ENCODE data around the gene CD48.

The CD48 gene, protein sequence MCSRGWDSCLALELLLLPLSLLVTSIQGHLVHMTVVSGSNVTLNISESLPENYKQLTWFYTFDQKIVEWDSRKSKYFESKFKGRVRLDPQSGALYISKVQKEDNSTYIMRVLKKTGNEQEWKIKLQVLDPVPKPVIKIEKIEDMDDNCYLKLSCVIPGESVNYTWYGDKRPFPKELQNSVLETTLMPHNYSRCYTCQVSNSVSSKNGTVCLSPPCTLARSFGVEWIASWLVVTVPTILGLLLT

DNA sequence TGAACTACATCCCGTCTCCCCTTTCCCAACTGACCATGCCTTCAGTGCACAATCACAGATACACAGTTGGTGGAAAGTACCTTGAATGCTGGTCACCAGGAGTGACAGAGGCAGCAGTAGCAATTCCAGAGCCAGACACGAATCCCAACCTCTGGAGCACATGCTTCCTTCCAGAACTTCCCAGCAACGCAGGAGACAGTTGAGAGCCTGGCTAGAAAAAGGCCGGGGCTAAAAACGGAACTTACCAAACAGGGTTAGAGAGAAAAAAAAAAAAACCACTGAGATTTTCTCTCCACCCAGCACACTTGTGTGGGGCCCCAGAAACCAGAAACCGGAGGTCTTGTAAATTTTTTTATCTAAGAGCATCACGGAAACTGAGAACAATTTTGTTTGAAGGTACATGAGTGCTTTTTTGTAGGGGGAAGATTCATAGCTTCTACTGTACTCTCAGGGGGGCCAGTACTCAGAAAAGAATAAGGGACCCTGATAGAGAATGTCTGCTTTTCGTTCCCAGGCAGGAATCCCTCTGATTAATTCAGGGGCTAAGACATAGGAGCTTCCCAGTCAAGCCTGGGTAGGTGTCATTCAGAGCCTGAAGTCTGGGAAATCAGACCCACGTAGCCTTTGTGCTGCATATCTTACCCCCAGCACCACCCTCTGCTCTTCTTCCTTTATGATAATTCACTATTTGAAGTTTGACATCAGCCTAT is at the start of gene CD48:
TSS of gene CD48 (minus strand) at position 221 of the 710 bp plus-strand sequence. CDS start at position 162, 59 bp downstream.
- DNase-seq: no peak

DNA sequence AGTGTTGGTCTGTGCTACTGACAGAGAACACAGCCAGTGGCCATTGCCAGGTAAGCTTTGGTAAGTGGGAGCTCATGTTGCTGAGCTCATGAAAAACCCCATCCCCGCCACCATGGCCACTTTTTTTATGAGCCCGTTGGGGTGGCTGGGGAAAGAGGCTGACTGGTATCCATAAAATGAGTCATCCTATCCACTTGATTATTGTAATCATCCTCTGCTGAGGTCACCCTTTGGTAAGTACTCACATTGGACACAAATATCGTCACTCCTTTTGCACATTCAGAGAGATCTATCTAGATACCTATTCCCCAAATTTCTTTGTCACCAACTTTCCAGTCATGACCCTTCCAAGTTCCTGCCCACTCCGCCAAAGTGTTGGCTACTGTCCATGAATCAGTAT is 49.4 kb upstream of the CD48 start:
- DNase-seq: no peak

DNA sequence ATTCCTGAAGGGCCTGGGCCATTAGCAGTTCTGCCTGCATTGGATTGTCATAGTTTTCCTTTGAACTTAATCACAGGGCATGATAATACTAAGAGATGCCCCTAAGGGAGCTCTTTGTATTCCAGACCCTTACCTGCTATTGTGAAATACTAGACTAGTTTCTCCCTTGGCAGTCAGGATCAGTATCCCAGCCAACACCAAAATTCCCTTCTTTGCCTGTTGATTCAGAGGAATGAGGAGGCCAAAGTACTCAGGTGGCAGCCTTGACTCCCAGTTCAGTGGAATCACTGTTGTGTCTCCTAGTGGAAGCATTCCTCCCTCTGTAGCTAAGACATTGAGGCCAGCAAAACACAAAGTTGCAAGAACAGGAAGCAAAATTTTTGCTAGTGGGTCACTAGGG is 48.1 kb upstream of the CD48 start:
- DNase-seq: no peak

DNA sequence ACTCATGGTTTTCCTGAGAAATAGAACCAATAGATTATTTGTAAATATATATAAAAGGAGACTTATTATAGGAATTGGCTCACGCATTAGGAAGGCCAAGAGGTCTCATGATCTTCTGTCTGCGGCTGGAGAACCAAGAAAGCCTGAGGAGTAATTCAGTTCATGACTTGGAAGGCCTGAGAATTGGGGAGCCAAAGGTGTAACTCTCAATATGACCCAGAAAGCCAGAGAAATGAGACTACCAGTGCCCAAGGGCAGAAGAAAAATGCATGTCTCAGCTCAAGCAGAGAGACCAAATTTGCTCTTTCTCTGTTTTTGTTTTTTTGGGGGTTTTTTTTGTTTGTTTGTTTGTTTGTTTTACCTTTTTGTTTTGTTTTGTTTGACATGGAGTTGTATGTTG is 46.9 kb upstream of the CD48 start:
- DNase-seq: no peak

DNA sequence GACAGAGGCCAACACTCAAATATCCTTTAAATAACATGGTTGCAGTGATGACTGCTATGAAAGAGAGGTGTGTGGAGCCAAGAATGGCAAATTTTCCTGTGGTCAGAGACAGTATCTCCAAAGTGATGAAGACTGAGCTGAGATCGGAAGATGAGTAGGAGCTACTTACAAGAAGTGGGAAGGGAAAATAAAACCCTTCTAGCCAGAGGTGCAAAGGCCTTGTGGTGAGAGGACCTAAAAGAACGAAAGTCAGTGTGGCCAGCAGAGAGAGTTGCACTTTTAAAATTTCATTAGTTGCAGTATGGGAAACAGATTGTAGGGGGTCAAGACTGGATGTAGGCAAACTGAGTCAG is 45.2 kb upstream of the CD48 start:
- DNase-seq: no peak

DNA sequence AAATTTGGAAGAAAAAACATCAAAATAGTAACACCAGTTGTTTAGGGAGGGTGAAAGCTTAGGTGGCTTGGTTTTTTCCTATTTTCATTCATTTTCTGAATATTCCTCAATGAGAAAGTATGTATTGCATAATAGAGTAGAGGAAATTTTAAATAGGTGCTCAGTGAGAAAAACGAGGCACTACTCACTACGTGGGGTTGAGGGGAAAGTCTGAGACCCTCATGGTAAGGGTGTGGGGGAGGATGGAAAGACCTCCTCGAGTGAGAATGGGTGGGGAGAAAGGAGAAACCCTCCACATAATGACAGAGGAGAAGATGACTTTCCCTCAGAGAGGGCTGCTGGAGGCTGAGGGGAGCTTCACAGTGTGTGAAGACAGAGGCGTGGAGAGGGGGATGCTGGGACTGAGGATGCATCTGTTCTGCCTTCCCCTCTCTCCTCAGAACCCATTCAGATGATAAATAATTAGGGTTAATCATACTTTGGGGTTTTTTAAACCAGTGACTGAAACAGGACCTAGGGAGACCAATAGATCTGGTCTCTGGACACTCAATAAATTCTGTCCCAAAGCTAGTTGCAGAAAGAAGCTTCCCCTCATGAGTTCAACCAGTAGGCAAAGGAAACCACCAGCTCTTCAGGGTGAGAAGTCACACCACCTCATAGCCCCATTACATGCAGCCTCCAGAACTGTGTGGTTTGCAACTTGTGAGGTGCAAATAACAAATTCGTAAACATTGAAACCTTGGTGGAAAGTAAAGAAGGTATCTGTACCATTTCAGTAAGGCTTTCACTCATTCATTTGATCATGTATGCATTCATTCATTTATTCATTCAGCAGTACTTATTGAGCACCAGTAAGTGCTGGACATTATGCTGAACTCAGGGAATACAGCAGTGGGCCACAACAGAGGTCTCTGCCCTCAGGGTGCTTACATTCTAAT is 44.6 kb upstream of the CD48 start:
- DNase-seq: no peak

DNA sequence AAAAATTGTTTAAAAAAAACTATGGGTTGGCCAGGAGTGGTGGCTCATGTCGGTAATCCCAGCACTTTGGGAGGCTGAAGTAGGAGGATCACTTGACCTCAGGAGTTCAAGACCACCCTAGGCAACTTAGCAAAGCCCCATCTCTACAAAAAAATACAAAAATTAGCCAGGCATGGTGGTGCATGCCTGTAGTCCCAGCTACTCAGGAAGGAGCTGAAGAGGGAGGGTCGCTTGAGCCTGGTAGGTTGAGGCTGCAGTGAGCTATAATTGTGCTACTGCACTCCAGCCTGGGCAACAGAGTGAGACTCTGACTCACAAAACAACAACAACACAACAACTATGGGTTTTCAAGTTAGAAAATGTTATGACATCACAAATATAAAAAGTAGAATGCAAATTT is 43.8 kb upstream of the CD48 start:
- DNase-seq: no peak

DNA sequence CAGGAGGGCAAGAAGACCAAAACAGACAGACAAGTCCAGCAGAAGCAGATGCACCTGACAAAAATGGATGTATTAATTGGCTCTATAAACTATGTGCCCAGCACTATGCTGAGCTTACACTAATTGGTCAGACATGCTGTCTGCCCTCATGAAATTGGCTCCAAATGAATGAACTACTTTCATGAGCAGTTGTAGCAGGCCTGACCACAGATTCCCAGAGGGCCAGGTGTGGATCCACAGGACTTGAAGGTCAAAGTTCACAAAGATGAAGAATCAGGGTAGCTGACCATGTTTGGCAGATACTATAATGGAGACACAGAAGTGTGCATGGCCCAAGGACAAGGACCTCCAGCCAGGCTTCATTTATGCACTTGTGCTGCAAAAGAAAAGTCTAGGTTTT is 42.0 kb upstream of the CD48 start:
- no peak for DNase-seq

DNA sequence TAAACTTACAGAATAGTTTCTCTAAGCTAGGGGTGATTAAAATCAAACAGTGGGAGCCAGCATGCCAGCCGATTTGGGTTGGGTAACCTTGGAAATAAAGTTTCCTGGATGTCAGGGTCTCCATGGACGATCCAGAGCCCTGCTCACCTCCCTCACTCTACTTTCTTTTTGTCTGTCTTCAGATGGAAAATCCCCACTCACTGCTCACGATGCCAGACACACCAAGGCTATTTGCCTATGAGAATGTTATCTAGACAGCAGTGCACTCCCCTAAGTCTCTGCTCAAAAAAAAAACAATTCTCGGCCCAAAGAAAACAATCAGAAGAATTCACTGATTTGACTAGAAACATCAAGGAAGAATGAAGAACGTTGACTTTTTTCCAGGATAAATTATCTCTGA is 41.3 kb upstream of the CD48 start:
- no peak for DNase-seq

DNA sequence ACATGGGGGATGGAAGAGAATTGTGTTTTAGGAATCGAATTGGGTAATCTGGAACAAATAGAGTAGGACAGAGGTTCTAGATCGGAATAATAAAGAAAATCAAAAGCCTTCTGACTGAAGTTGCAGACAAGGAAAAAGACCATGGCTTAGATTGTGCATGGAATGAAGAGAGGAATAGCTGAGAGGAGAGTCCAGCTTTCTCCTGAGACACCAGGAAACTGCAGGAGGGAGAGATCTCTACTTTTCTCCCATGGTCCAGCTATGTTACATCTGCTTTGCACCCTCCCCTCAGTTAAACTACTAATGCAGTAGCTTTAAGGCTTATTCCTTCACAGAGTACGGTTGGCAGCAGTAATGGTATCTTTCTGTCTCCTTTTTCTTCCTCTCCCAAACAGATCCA is 40.8 kb upstream of the CD48 start:
- DNase-seq: no peak

DNA sequence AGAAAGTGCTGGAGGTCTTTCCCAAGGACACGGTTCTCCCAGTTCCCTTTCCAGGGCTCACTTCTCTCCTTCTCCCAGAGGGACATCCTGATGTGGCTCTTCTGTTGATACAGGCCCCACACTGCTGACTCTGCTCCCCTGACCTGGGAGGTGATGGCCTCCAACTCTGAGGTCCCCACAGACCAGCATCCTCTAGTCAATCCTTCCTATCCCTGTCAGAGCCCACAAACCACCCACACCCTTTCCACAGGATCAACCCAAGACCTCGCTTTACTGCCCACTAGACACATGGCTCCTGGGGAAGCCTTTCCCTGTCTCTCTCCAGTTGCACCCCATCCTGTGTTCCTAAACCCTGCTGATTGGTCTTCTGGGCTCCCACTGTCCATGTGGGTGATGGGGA is 39.0 kb upstream of the CD48 start:
- DNase-seq: no peak

DNA sequence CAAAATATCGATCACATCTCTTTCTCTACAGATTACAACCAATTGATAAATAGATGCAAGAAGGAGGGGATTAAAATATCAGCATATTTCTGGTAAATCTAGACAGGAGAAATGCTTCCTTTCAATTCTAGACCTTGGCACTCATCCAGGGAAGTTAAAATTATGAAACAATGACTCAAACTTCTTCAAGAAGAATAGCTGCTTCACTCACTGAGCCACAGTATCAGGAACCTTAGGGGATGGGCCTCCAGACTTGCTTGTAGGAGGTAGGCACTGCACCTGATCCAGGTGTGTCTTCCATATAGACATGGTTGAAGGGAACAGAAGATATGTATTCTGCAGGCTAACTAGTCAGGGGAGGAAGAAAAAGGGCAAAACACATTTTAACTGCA is 37.3 kb upstream of the CD48 start:
- DNase-seq: no peak

DNA sequence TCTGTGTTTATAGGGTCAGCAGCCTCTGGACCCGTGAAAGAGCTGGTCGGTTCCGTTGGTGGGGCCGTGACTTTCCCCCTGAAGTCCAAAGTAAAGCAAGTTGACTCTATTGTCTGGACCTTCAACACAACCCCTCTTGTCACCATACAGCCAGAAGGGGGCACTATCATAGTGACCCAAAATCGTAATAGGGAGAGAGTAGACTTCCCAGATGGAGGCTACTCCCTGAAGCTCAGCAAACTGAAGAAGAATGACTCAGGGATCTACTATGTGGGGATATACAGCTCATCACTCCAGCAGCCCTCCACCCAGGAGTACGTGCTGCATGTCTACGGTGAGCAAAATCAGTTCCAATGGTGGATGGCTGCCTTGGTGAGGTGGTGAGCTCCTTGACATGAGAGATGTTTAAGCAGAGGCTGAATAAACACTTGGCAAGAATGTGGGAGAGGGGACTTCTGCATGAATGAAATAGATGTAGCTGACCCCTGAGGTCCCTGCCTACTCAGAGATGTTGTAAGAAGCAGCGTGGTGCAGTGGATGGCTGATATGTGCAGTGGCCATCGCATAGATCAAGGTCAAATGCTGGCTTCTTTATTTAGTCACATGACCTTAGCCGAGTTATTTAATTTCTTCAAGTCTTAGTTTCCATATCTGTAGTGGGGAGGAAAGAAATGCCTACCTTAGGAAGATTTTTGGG is 36.7 kb upstream of the CD48 start:
- no peak for DNase-seq

DNA sequence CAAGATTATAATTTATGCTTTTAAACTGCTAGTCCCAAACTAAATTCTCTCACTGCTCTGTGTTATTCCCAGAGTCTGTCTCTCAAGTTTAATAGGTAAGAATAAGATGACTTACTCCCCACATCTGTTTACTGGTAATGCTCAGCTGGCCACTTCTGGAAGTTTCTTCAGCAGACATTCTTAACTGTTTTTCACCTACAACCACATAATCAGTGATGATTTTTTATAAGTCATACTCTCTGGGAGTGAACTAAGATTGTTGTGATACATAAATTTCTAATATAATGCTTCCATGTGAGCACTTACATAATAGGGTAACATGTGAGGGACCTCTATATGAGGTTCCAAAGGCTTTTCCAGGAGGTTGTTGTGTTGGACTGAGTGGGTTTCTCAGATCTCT is 36.1 kb upstream of the CD48 start:
- no peak for DNase-seq

DNA sequence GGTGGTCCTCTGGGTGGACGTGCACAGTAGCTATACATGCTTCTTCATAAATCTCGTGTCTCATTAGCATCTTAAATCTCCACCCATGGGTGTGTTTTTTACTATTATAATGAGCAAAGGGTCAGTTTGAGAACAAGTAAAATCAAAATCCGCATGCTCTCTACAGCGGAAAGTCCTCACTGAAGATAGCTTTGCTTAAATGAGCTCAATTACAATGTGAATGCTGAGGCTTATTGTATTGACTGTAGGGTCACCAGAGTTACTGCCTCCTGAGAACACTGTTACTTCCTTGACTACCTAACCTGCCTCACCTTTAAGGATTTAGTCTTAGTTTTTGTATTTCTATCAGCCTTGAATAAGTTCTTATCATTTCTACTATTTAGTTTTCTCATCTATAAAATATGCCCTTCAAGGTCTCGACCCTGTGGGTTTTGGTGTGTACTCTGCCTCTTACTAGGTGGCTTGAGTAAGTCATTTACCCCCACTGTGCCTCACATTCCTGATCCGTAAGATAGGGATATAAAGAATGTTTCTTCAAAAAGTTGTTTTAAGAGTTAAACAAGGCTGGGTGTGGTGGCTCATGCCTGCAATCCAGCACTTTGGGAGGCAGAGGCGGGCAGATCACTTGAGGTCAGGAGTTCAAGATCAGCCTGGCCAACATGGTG is 35.3 kb upstream of the CD48 start:
- no peak for DNase-seq

DNA sequence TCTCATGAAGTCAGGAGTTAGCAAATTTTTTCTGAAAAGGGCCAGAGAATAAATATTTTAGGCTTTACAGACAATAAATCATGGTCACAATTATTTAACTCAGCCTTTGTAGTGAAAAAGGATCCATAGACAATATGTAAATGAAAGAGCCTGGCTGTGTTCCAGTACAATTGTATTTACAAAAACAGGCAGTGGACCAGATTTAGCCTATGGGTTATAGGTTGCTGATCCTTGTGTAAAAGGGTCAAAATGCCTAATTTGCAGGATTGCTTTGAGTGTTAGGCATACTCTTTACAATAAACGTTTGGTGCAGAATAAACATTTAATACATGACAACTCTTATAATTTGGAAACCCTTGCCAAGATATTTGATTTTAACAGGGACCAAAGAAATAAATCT is 33.9 kb upstream of the CD48 start:
- no peak for DNase-seq

DNA sequence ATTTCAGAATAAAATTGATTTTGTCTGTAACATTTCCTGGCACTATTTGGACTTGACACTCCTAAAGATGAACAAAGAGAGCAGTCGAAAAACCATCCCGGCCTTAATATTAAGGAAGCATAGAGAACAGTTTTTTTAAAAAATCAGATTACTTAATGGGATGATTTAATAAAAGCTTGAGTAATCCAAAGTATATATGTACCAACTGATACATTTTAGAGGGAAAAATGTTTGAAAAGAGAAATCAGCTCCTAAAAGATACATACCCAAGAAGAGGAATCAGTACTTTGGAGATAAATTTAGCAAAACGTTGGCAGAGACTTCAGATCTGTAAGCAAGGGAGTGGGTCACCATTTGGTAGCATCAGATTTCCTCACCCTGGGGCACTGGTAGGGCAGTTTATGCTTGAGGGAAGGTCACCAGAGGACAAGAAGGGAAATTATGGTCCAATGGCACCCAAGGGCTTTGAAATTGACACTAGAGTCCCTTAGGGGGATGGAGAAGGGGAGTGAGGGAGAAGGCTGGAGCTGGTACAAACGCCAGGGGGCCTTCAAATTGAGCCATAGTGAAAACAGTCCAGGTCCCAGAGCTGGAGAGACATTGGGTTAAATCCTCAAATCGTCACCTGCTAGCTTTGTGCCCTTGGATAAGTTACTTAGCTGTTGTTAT is 33.4 kb upstream of the CD48 start:
- DNase-seq: no peak

DNA sequence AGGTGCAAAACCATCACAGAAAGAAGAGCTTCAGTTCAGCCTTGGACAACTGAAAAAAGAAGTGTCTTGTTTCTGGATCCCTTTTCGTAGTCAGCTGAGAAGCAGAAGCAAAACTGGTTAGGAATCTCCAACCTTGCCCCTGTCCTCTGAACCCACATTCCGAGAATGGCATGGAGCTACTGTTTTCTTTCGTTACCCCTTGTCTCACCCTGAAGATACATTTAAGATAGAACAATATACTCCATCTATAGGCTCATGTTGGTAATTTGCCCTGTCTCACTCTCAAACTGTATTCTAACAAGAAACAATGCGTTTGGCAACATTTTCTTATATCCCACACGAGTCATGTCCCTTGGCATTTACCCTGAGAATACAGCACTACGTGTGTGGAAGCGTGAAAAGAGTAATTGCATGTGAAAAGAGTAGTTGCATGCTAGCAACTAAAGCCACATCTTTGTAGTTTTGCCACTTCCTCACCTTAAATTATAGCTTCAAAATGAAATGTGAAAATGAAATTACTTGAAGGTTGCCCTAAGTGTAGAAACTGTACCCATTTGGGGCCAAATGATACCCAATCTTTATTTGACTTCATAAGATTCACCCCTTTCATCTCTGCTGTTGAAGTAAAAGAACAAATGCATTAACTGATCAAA is 32.7 kb upstream of the CD48 start:
- no peak for DNase-seq

DNA sequence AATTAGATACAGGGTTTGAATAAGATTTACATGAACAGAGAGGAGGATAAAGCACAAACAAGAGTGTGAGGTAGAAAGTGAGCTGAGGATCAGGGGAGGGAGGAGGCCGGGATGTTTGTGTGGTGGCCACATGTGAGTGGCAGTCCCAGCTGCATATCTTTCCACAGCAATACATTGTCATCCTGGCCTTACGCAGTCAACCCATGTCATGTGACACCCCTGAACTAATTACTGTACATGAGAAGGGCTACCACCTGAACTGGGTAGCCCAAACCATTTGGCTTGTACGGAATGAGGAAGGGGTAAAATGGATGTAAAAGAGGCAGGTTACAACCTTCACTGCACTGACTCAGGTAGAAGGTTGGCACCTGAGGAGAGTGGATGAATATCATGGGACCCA is 31.6 kb upstream of the CD48 start:
- DNase-seq: no peak

DNA sequence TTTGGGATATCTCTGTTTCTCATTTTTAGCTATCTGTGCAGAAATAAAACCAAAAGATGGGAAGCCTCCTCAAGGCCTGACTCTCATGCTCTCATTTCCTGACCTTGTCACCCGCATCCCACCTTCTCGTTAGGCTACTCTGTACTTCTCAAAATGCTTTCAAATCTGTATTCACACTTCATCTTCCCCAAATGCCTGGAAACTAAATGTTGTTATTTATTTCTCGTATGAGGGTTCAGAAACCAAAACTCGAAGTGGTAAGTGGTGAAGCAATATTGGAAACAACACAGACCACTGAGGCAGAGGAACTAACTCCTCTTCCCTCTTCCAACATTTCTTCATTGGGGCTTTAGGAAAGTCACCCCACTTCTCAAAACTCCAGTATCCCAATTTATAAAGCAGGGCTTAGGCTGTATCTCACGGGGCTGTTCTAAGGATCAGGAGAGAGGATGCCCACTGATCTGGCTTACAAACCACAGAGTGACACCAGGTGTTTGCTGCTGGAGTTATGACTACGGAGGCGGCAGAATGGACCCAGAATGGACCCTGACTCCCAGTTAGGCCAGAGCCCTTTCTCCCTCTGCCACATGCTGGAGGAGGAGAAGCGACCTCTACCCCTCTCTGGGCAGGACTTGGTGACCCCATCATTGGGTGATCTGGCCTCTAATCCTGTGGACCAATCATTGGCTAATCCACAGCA is 31.0 kb upstream of the CD48 start:
- no peak for DNase-seq
